ENCODE measurements around the gene FAM171A1.

GRCh38 chr10:15254808-15255648 is 116.1 kb downstream of the FAM171A1 start:
- TF ChIP-seq, protein P1, sequence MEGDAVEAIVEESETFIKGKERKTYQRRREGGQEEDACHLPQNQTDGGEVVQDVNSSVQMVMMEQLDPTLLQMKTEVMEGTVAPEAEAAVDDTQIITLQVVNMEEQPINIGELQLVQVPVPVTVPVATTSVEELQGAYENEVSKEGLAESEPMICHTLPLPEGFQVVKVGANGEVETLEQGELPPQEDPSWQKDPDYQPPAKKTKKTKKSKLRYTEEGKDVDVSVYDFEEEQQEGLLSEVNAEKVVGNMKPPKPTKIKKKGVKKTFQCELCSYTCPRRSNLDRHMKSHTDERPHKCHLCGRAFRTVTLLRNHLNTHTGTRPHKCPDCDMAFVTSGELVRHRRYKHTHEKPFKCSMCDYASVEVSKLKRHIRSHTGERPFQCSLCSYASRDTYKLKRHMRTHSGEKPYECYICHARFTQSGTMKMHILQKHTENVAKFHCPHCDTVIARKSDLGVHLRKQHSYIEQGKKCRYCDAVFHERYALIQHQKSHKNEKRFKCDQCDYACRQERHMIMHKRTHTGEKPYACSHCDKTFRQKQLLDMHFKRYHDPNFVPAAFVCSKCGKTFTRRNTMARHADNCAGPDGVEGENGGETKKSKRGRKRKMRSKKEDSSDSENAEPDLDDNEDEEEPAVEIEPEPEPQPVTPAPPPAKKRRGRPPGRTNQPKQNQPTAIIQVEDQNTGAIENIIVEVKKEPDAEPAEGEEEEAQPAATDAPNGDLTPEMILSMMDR (IDR thresholded peaks at IDR 0.05) = no peak
- TF ChIP-seq POLR2A (IDR thresholded peaks at IDR 0.05) (no peak), POLR2AphosphoS5 (IDR thresholded peaks at IDR 0.05) (no peak)

All from prostate gland (tissue), 2 donors.